KOPT-K1 (cell line): ENCODE data around the gene ADD1.
"Not testable (repeated sequence)": the region's sequence is repeated elsewhere in the genome, so short reads cannot be mapped to it uniquely, and the experiment has no call there.

Source experiments
- H3K27ac ChIP-seq: fragments of 200-600 bp; sonication (generic); 2 replicates; pipeline ENCODE4 v1.5.1; 2016; ENCODE audit warnings: antibody characterized with exemption, mild to moderate bottlenecking, low read depth, low read length; ENCODE audit not compliant: poor library complexity, severe bottlenecking
- H3K36me3 ChIP-seq: fragments of 200-600 bp; sonication (generic); 2 replicates; pipeline ENCODE4 v1.5.1; 2017; ENCODE audit warnings: antibody characterized with exemption, mild to moderate bottlenecking, low read length, moderate library complexity; ENCODE audit not compliant: insufficient read depth
- H3K9me3 ChIP-seq: fragments of 200-600 bp; sonication (generic); 2 replicates; pipeline ENCODE4 v1.5.1; 2017; ENCODE audit warnings: antibody characterized with exemption, low read length, mild to moderate bottlenecking; ENCODE audit not compliant: insufficient read depth, poor library complexity, severe bottlenecking

Gene ADD1

GRCh38 chr4:2935762-2936743 is 92.4 kb downstream of the ADD1 start:
- H3K36me3 ChIP-seq, result peaks cover 56% of the 10 kb centered on the region
- no peaks in the 10 kb centered on the region for H3K9me3 ChIP-seq
- peak overlapping the region; percentile 74 for H3K27ac ChIP-seq

- Histone ChIP-seq H3K36me3 (peaks cover 56% of the 10 kb centered on the region), H3K27ac (no peak overlapping the region), H3K9me3 (no peaks in the 10 kb centered on the region)
Observed at GRCh38 chr4:2936773-2937145, 93.1 kb downstream of the ADD1 start.

GRCh38 chr4:2937146-2937857 is 93.7 kb downstream of the ADD1 start:
- Histone ChIP-seq H3K36me3 (peaks cover 61% of the 10 kb centered on the region), H3K27ac (no peak overlapping the region), H3K9me3 (no peaks in the 10 kb centered on the region)

GRCh38 chr4:2937986-2938385 is 94.3 kb downstream of the ADD1 start:
- Histone ChIP-seq H3K36me3 (peaks cover 68% of the 10 kb centered on the region), H3K9me3 (no peaks in the 10 kb centered on the region), H3K27ac (no peak overlapping the region)

GRCh38 chr4:2938411-2938810 is 94.8 kb downstream of the ADD1 start:
- H3K27ac ChIP-seq, H3K9me3 ChIP-seq: not testable (repeated sequence)
- peaks cover 72% of the 10 kb centered on the region for H3K36me3 ChIP-seq

GRCh38 chr4:2938906-2939305 is 95.3 kb downstream of the ADD1 start:
- Histone ChIP-seq H3K27ac (no peak overlapping the region), H3K9me3 (no peaks in the 10 kb centered on the region), H3K36me3 (peaks cover 77% of the 10 kb centered on the region)

- Histone ChIP-seq H3K9me3 (no peaks in the 10 kb centered on the region), H3K36me3 (peaks cover 84% of the 10 kb centered on the region), H3K27ac (no peak overlapping the region)
Observed at GRCh38 chr4:2939383-2940243, 96.0 kb downstream of the ADD1 start.

GRCh38 chr4:2940267-2941137 is 96.9 kb downstream of the ADD1 start:
- Histone ChIP-seq H3K27ac (no peak overlapping the region), H3K9me3 (no peaks in the 10 kb centered on the region), H3K36me3 (peaks cover 93% of the 10 kb centered on the region)

GRCh38 chr4:2941138-2942036 is 97.7 kb downstream of the ADD1 start:
- Histone ChIP-seq H3K36me3 (peaks cover 100% of the 10 kb centered on the region), H3K9me3 (no peaks in the 10 kb centered on the region), H3K27ac (no peak overlapping the region)

GRCh38 chr4:2942037-2942531 is 98.4 kb downstream of the ADD1 start:
- peaks cover 100% of the 10 kb centered on the region for H3K36me3 ChIP-seq
- no peak overlapping the region for H3K27ac ChIP-seq
- H3K9me3 ChIP-seq, result no peaks in the 10 kb centered on the region

GRCh38 chr4:2942532-2943363 is 99.1 kb downstream of the ADD1 start:
- Histone ChIP-seq H3K27ac (no peak overlapping the region), H3K9me3 (no peaks in the 10 kb centered on the region), H3K36me3 (peaks cover 100% of the 10 kb centered on the region)

GRCh38 chr4:2943364-2944090 is 99.9 kb downstream of the ADD1 start:
- H3K9me3 ChIP-seq, result no peaks in the 10 kb centered on the region
- H3K27ac ChIP-seq, result no peak overlapping the region
- peaks cover 99% of the 10 kb centered on the region for H3K36me3 ChIP-seq
